Neural crest cell (in vitro differentiated cells): ENCODE measurements around the gene BMAL1. TPM values are rescaled to one million over a fixed set of nuclear protein-coding genes. Genes with fewer than 3 reads are reported as not detected.
A peak's percentile ranks its signal among the peaks of the same experiment; 100 is the strongest.

ENCODE experiments used
- DNase-seq: peaks from one replicate; pipeline ENCODE4 v3.0.0; 2021; ENCODE audit warnings: low read depth, mixed read lengths, low spot score
- H3K27ac Mint-ChIP-seq: one replicate; pipeline ENCODE4 v1.8.0; 2021; ENCODE audit warnings: mild to moderate bottlenecking, mixed read lengths; ENCODE audit not compliant: unreplicated experiment
- H3K27me3 Mint-ChIP-seq: 2 replicates; pipeline ENCODE4 v1.8.0; 2021; ENCODE audit warnings: low read depth, mild to moderate bottlenecking, mixed read lengths
- H3K36me3 Mint-ChIP-seq: 2 replicates; pipeline ENCODE4 v1.8.0; 2021; ENCODE audit warnings: low read depth, mild to moderate bottlenecking, mixed read lengths
- H3K4me1 Mint-ChIP-seq: 2 replicates; pipeline ENCODE4 v1.8.0; 2021; ENCODE audit warnings: mixed read lengths
- H3K4me3 Mint-ChIP-seq: one replicate; pipeline ENCODE4 v1.8.0; 2021; ENCODE audit warnings: mild to moderate bottlenecking, mixed read lengths
- H3K9me3 Mint-ChIP-seq: 2 replicates; pipeline ENCODE4 v1.8.0; 2021; ENCODE audit warnings: mixed read lengths
- CTCF ChIP-seq: fragments of 200-600 bp; sonication (generic); conservative IDR thresholded peaks from 2 replicates; pipeline ENCODE4 v1.5.0; 2021; ENCODE audit warnings: antibody characterized with exemption, mild to moderate bottlenecking
- long read RNA-seq: library from polyadenylated mRNA; unstranded; transcript quantifications from one replicate; pipeline ENCODE4 v2.0.0, GENCODE V29; 2020
- total RNA-seq: library from RNA; stranded (reverse); gene quantifications from 2 replicates; pipeline ENCODE4 v1.2.1, GENCODE V29; 2021

BMAL1 gene
- 5.1 and 6.8 TPM in 2 replicates for total RNA-seq
- long read RNA-seq, partial matches to known transcripts = 0 of 9 reads
- long read RNA-seq, other reads (novel, unspliced or antisense) = 5 of 9 reads

- Mint-ChIP-seq H3K27ac (no peak within 1 kb of the TSS), H3K27me3 (peaks cover 89% of the 10 kb centered on the region), H3K4me1 (peaks cover 15% of the 10 kb centered on the region), H3K4me3 (peak within 1 kb of the TSS; percentile 95), H3K9me3 (no peaks in the 10 kb centered on the region), H3K36me3 (peaks cover 2% of the 10 kb centered on the region)
- DNase-seq = peak; percentile 9
- no peak for TF ChIP-seq CTCF
These were observed at the start of gene BMAL1 for GRCh38 chr11:13277768-13278608. BMAL1 (plus strand) TSS chr11:13277790; CDS start chr11:13354309, 76,519 bp downstream.

GRCh38 chr11:13228572-13228971, 49.0 kb upstream of the BMAL1 start:
- no peaks in the 10 kb centered on the region for H3K36me3 Mint-ChIP-seq
- no peaks in the 10 kb centered on the region for H3K27me3 Mint-ChIP-seq
- DNase-seq = no peak
- H3K27ac Mint-ChIP-seq = peak overlapping the region; percentile 75
- no peaks in the 10 kb centered on the region for H3K9me3 Mint-ChIP-seq
- H3K4me3 Mint-ChIP-seq = no peak overlapping the region
- H3K4me1 Mint-ChIP-seq = peaks cover 6% of the 10 kb centered on the region
- TF ChIP-seq CTCF = no peak

DNA sequence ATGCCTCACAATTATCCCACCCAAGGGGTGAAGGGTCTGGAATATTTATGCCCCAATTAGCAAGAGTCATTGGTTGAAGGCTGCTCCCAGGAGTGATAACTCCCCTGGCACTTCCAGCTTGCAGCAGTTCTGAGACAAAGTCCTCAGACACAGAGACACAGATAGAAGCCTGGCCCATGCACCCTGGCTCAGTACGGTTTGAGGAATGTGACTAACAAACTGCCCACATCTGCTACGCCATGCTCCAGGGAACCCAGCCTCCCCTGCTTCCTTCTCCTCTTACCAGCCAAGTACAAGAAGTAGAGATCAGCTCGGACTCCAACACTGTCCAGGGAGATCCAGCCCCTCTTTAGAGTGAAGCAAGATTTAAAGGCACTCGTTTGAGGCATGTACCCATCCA, 48.5 kb upstream of the BMAL1 start:
- Mint-ChIP-seq H3K27me3 (no peaks in the 10 kb centered on the region), H3K9me3 (no peaks in the 10 kb centered on the region), H3K27ac (no peak overlapping the region), H3K4me1 (peaks cover 6% of the 10 kb centered on the region), H3K36me3 (no peaks in the 10 kb centered on the region), H3K4me3 (no peak overlapping the region)
- no peak for DNase-seq
- no peak for TF ChIP-seq CTCF

DNA sequence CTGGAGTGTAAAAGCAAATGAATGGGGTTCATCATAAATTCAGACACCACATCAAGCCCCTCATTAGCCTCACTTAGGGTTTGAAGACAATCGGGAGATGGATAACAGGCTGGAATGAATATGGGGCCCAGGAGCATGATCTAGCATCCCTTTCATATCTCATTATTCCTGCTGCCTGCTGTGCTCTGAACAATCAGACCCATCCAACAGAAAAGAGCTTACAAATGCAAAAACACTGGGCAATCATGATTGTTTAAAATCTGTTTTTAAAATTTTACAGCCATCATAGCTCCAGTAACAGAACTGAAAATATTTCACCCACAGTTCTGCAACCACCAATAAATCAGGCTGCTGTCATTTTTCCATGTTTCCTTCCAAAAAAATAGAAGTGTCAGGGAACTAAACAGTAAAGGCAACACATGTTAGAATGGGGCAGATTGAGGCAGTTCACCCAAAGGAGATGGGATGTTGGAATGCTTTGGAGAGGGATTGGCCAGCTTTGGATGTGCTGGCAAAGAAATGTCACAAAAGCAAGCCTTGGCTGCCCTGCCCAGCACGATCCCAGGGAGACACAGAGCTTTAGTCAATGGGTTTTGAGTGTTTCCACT, 47.8 kb upstream of the BMAL1 start:
- DNase-seq = no peak
- no peak overlapping the region for H3K4me3 Mint-ChIP-seq
- no peak for TF ChIP-seq CTCF
- H3K9me3 Mint-ChIP-seq = no peaks in the 10 kb centered on the region
- H3K27me3 Mint-ChIP-seq = no peaks in the 10 kb centered on the region
- H3K36me3 Mint-ChIP-seq = no peaks in the 10 kb centered on the region
- H3K27ac Mint-ChIP-seq = no peak overlapping the region
- peaks cover 6% of the 10 kb centered on the region for H3K4me1 Mint-ChIP-seq

DNA sequence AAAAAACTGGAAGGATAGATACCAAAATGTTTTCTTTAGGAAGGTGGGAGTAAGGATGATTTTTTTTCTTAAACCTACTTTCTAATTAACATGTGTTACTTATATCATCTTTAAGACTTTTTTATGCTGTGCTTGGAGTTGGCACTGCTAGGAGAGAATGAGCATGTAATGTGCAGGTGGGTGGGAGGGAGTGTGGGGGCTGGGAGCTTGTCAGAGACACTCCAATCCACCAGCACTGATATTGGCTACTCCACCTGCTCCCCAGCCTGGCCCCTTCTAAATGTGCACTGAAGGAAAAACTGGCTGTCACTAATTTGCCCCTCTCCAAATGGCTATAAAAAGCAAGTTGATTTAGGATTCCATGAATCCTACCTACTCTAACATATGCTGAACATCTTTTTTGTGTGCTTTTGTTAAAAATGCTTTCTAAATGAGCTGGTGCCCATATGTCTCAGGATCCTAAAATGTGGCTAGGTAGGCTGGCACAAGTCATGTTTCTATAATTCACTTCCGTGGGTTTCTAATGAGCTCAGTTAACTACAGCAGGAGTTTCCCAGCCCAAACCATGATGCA, 44.3 kb upstream of the BMAL1 start:
- H3K27ac Mint-ChIP-seq = no peak overlapping the region
- H3K4me3 Mint-ChIP-seq = no peak overlapping the region
- H3K27me3 Mint-ChIP-seq = no peaks in the 10 kb centered on the region
- no peaks in the 10 kb centered on the region for H3K9me3 Mint-ChIP-seq
- no peak for TF ChIP-seq CTCF
- peaks cover 6% of the 10 kb centered on the region for H3K4me1 Mint-ChIP-seq
- no peaks in the 10 kb centered on the region for H3K36me3 Mint-ChIP-seq
- DNase-seq = no peak
